HG02588 (cell line): Measurements from ENCODE around the gene TNNC2.
"Not testable (repeated sequence)": the region's sequence is repeated elsewhere in the genome, so short reads cannot be mapped to it uniquely, and the experiment has no call there.

Source experiments
- ATAC-seq: cut with Tn5 transposase; IDR thresholded peaks from one replicate; pipeline ENCODE4 v1.9.1; 2021; ENCODE audit warnings: mild to moderate bottlenecking, moderate library complexity; ENCODE audit not compliant: unreplicated experiment

TNNC2 gene

GRCh38 chr20:45823949-45824835 lies 2.9 kb downstream of the TNNC2 start:
- no peak for ATAC-seq

- ATAC-seq = no peak
Observed at GRCh38 chr20:45822857-45823256, 4.3 kb downstream of the TNNC2 start.

- ATAC-seq = no peak
Observed at GRCh38 chr20:45821947-45822346, 5.2 kb downstream of the TNNC2 start.

- no peak for ATAC-seq
Observed at GRCh38 chr20:45819466-45819865, 7.6 kb downstream of the TNNC2 start.

GRCh38 chr20:45818239-45818638 lies 8.9 kb downstream of the TNNC2 start:
- ATAC-seq = no peak

GRCh38 chr20:45817376-45818194 lies 9.5 kb downstream of the TNNC2 start:
- ATAC-seq = no peak

- no peak for ATAC-seq
Observed at GRCh38 chr20:45816951-45817350, 10.2 kb downstream of the TNNC2 start.

- ATAC-seq = no peak
Observed at GRCh38 chr20:45814314-45814713, 12.8 kb downstream of the TNNC2 start.

GRCh38 chr20:45813489-45813888 lies 13.6 kb downstream of the TNNC2 start:
- no peak for ATAC-seq

- no peak for ATAC-seq
Observed at GRCh38 chr20:45813006-45813340, 14.1 kb downstream of the TNNC2 start.

- ATAC-seq = peak; percentile 98
Observed at GRCh38 chr20:45812157-45813005, 14.7 kb downstream of the TNNC2 start, which contains the start of gene UBE2C. Gene UBE2C, plus strand, starts transcription at chr20:45812644. Its CDS starts 52 bp downstream, at chr20:45812696.

- ATAC-seq = no peak
Observed at GRCh38 chr20:45810191-45810970, 16.7 kb downstream of the TNNC2 start.

GRCh38 chr20:45801851-45802250 lies 25.3 kb downstream of the TNNC2 start:
- ATAC-seq = no peak

- ATAC-seq = no peak
Observed at GRCh38 chr20:45798935-45799642, 28.0 kb downstream of the TNNC2 start.

- ATAC-seq = not testable (repeated sequence)
Observed at GRCh38 chr20:45797955-45798354, 29.2 kb downstream of the TNNC2 start.

GRCh38 chr20:45797510-45797909 lies 29.6 kb downstream of the TNNC2 start:
- not testable (repeated sequence) for ATAC-seq

GRCh38 chr20:45796337-45797065 lies 30.6 kb downstream of the TNNC2 start:
- ATAC-seq = no peak

GRCh38 chr20:45792317-45793118 lies 34.6 kb downstream of the TNNC2 start:
- peak; percentile 12 for ATAC-seq
